Measurements from ENCODE around the gene POC1A. TPM values are rescaled to one million over a fixed set of nuclear protein-coding genes. Genes with fewer than 3 reads are reported as not detected.

Gene POC1A
- total and polyA plus RNA-seq, 2 donors (not counting 1 experiment from before 2014, with no cell fraction given), result 3.8 to 17.7 TPM

- no peaks in the 10 kb centered on the region for H3K79me2 ChIP-seq (ENCODE audit: control insufficient read depth, insufficient read depth, low read length)
- H3K4me2 ChIP-seq (ENCODE audit: extremely low read depth, insufficient read depth, low read length), result no peak overlapping the region
- H3K4me1 ChIP-seq (ENCODE audit: control insufficient read depth, extremely low read depth, insufficient read depth, low read length), result no peaks in the 10 kb centered on the region
- TF ChIP-seq CTCF (conservative IDR thresholded peaks at IDR 0.05 in 1 of 2, IDR thresholded peaks at IDR 0.05 in 1 of 2; ENCODE audit: low read depth in 1 of 2, low read length in 2 of 2) (no peak), EZH2 (IDR thresholded peaks at IDR 0.05; ENCODE audit: low read length, missing control alignments) (no peak)
- H3K9me3 ChIP-seq (ENCODE audit: control insufficient read depth, insufficient read depth, low read depth, low read length), result no peaks in the 10 kb centered on the region
- H4K20me1 ChIP-seq (ENCODE audit: control insufficient read depth, extremely low read depth, insufficient read depth, low read length), result no peaks in the 10 kb centered on the region
- no peak overlapping the region for H3K27ac ChIP-seq (ENCODE audit: insufficient read depth, low read length)
- DNase-seq (ENCODE audit: low read depth in 2 of 2), result no peak
- H3K27me3 ChIP-seq (ENCODE audit: control insufficient read depth, insufficient read depth, low read length), result no peaks in the 10 kb centered on the region
- H2AFZ ChIP-seq (ENCODE audit: low read length), result no peak overlapping the region
- H3K9ac ChIP-seq (ENCODE audit: insufficient read depth, low read length), result no peak overlapping the region
- no peak overlapping the region for H3K4me3 ChIP-seq (replicated peaks in 1 of 4; ENCODE audit: control extremely low read depth in 1 of 4, insufficient read depth in 1 of 4, low read depth in 3 of 4, low read length in 4 of 4)
- H3K36me3 ChIP-seq (ENCODE audit: control insufficient read depth, insufficient read depth, low read length), result peaks cover 2% of the 10 kb centered on the region
These were observed 82.2 kb downstream of the POC1A start for GRCh38 chr3:52072020-52072419.

GRCh38 chr3:52070724-52071621 lies 83.2 kb downstream of the POC1A start:
- no peaks in the 10 kb centered on the region for H3K27me3 ChIP-seq (ENCODE audit: control insufficient read depth, insufficient read depth, low read length)
- DNase-seq (ENCODE audit: low read depth in 2 of 2), result no peak
- no peak overlapping the region for H3K4me2 ChIP-seq (ENCODE audit: extremely low read depth, insufficient read depth, low read length)
- no peak overlapping the region for H3K4me3 ChIP-seq (replicated peaks in 1 of 4; ENCODE audit: control extremely low read depth in 1 of 4, insufficient read depth in 1 of 4, low read depth in 3 of 4, low read length in 4 of 4)
- no peak overlapping the region for H2AFZ ChIP-seq (ENCODE audit: low read length)
- peaks cover 2% of the 10 kb centered on the region for H3K36me3 ChIP-seq (ENCODE audit: control insufficient read depth, insufficient read depth, low read length)
- H3K79me2 ChIP-seq (ENCODE audit: control insufficient read depth, insufficient read depth, low read length), result no peaks in the 10 kb centered on the region
- TF ChIP-seq EZH2 (IDR thresholded peaks at IDR 0.05; ENCODE audit: low read length, missing control alignments), result no peak
- TF ChIP-seq CTCF (conservative IDR thresholded peaks at IDR 0.05 in 1 of 2, IDR thresholded peaks at IDR 0.05 in 1 of 2; ENCODE audit: low read depth in 1 of 2, low read length in 2 of 2), result no peak
- no peak overlapping the region for H3K27ac ChIP-seq (ENCODE audit: insufficient read depth, low read length)
- no peaks in the 10 kb centered on the region for H4K20me1 ChIP-seq (ENCODE audit: control insufficient read depth, extremely low read depth, insufficient read depth, low read length)
- H3K4me1 ChIP-seq (ENCODE audit: control insufficient read depth, extremely low read depth, insufficient read depth, low read length), result no peaks in the 10 kb centered on the region
- no peak overlapping the region for H3K9ac ChIP-seq (ENCODE audit: insufficient read depth, low read length)
- no peaks in the 10 kb centered on the region for H3K9me3 ChIP-seq (ENCODE audit: control insufficient read depth, insufficient read depth, low read depth, low read length)

GRCh38 chr3:52069855-52070254 lies 84.4 kb downstream of the POC1A start:
- no peak overlapping the region for H3K9ac ChIP-seq (ENCODE audit: insufficient read depth, low read length)
- H3K4me1 ChIP-seq (ENCODE audit: control insufficient read depth, extremely low read depth, insufficient read depth, low read length), result no peaks in the 10 kb centered on the region
- H3K4me3 ChIP-seq (replicated peaks in 1 of 4; ENCODE audit: control extremely low read depth in 1 of 4, insufficient read depth in 1 of 4, low read depth in 3 of 4, low read length in 4 of 4), result no peak overlapping the region
- TF ChIP-seq EZH2 (IDR thresholded peaks at IDR 0.05; ENCODE audit: low read length, missing control alignments) (no peak), CTCF (conservative IDR thresholded peaks at IDR 0.05 in 1 of 2, IDR thresholded peaks at IDR 0.05 in 1 of 2; ENCODE audit: low read depth in 1 of 2, low read length in 2 of 2) (no peak)
- H3K36me3 ChIP-seq (ENCODE audit: control insufficient read depth, insufficient read depth, low read length), result peaks cover 2% of the 10 kb centered on the region
- H4K20me1 ChIP-seq (ENCODE audit: control insufficient read depth, extremely low read depth, insufficient read depth, low read length), result no peaks in the 10 kb centered on the region
- no peaks in the 10 kb centered on the region for H3K79me2 ChIP-seq (ENCODE audit: control insufficient read depth, insufficient read depth, low read length)
- H3K27me3 ChIP-seq (ENCODE audit: control insufficient read depth, insufficient read depth, low read length), result no peaks in the 10 kb centered on the region
- no peak overlapping the region for H3K4me2 ChIP-seq (ENCODE audit: extremely low read depth, insufficient read depth, low read length)
- DNase-seq (ENCODE audit: low read depth in 2 of 2), result no peak
- H2AFZ ChIP-seq (ENCODE audit: low read length), result no peak overlapping the region
- no peak overlapping the region for H3K27ac ChIP-seq (ENCODE audit: insufficient read depth, low read length)
- no peaks in the 10 kb centered on the region for H3K9me3 ChIP-seq (ENCODE audit: control insufficient read depth, insufficient read depth, low read depth, low read length)

All from fibroblast of lung (primary cell).